Stimulated activated CD4-positive, alpha-beta T cell treated with anti-CD3 and anti-CD28 coated beads, Interleukin-4, amount 100 ng/mL, for 4 hours (primary cell): Measurements from ENCODE around the gene TRIM8.

Source experiments
- DNase-seq, 2 experiments: peaks; one replicate each; pipeline ENCODE4 v3.0.0-alpha.2; 2020

Gene TRIM8

DNA sequence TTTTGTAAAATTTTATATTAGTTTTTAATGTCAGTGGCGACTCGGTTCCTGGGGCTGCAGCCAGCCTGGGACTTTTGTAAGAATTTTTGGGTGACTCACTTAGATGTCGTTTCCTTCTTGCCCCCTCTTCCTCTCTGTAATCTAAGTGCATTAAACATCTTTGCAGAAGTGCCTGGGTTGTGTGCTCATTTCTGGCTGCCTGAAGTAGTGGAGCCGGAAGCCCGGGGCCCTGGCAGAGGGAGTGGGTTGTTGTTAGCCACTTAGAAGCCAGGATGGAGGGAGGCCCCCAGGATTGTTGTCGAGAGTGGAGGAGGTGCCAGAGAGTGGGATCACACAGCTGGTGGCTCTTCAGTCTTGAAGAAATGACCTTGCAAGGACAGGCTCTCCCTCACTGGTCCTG lies 11.0 kb upstream of the TRIM8 start:
- DNase-seq, result peak; percentile 27 to 30

GRCh38 chr10:102633848-102634247 lies 10.4 kb upstream of the TRIM8 start:
- DNase-seq, result no peak

DNA sequence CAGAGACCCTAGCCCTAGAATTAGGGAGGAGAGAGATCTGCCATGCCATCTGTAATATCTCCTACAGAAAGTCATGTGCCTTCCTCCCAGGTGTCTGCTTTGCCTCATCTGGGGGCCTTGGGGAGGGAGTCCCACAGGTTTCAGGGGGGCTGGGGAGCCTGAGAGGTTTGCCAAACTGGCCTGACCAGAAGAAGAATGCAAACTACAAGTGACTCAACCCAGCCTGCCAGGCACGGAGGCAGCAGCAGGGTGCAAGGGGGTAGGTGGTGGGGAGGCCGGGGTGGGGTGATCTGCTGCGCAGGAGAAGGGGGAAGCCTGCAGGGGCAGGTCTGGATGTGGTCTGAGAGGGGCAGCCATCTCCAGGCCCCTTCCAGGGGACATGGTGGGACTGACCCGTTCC lies 9.6 kb upstream of the TRIM8 start:
- no peak for DNase-seq

GRCh38 chr10:102635377-102635776 lies 8.9 kb upstream of the TRIM8 start:
- no peak for DNase-seq

- no peak for DNase-seq
Measured at GRCh38 chr10:102639537-102639936, 4.7 kb upstream of the TRIM8 start.

GRCh38 chr10:102641402-102641801 lies 2.9 kb upstream of the TRIM8 start:
- no peak for DNase-seq

GRCh38 chr10:102641880-102642735 lies 2.2 kb upstream of the TRIM8 start:
- peak; percentile 98 for DNase-seq

DNA sequence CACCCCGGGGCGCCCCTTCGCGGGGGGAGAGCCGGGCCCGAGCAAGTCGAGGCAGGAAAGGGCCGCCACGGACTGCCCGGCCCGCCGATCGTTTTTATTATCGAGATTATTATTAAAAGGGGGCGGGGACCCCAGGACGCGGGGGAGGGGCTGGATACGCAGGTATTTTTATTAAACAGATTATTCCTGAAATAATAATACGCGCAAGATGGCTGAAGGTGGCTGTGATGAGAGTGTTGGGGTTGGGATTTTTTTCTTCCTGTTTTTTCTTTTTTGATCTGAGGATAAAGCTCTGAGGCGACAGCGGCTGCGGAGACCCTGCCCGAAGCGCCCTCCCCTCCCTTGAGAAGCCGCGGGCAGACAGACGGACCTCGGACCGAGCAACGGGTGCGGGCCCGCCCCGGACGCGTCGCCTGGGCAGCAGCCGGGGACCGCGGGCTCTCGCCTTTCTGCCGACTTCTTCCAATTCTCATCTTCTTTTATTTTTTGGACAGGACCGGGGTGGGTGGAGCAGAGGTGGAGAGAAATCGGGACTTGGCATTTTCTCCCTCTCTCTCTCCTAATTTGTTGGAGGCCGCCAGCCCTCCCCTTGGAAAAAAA lies 1.4 kb upstream of the TRIM8 start:
- DNase-seq, result peak; percentile 45

- DNase-seq, result peak; percentile 29 to 30
Measured at GRCh38 chr10:102643336-102644065, 778 bp upstream of the TRIM8 start.

GRCh38 chr10:102644646-102645387 lies 538 bp downstream of the TRIM8 start:
- DNase-seq, result peak; percentile 72 to 75

- DNase-seq, result no peak
Measured at GRCh38 chr10:102645388-102645740, 1.1 kb downstream of the TRIM8 start.

DNA sequence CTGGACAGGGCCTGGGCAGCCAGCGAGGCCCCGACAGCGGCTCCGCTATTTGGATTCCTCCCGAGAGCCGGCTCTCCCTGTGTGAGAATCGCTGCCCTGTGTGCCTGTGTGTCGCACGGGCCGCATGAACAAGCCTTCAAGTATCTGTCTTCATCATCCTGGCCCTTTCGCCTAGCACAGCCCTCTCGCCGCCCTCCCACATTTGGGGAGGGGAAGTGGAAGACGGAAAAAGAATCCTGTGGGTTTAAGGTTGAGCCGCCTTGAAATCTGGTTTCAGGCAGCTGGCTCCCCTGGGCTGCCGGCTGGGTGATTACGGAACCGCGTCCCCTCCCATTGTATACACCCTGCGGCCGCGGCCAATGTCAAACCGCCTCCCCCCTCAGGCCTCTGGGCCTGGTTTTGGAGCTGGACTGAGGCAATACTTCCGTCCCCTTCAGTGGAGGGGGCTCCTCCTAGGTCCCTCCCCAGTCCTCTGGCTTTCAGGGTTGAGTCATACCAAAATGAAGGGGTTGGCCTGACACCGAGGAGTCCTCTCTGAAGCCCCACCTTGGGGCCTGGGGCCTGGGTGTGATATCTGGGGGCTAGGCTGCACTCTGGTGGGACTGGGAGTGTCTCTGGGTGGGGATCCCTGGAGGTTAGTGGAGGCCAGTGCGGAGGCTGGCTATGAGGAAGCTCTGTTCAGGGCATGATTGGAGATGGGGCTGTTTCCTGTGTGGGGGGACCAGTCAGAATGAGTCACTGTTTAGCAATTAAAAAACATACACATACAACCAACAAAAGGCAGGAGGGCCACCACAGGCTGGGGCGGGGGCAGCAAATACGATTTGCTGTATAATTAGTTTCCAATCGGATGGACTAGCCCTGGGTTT lies 1.7 kb downstream of the TRIM8 start:
- peak; percentile 53 to 73 for DNase-seq

DNA sequence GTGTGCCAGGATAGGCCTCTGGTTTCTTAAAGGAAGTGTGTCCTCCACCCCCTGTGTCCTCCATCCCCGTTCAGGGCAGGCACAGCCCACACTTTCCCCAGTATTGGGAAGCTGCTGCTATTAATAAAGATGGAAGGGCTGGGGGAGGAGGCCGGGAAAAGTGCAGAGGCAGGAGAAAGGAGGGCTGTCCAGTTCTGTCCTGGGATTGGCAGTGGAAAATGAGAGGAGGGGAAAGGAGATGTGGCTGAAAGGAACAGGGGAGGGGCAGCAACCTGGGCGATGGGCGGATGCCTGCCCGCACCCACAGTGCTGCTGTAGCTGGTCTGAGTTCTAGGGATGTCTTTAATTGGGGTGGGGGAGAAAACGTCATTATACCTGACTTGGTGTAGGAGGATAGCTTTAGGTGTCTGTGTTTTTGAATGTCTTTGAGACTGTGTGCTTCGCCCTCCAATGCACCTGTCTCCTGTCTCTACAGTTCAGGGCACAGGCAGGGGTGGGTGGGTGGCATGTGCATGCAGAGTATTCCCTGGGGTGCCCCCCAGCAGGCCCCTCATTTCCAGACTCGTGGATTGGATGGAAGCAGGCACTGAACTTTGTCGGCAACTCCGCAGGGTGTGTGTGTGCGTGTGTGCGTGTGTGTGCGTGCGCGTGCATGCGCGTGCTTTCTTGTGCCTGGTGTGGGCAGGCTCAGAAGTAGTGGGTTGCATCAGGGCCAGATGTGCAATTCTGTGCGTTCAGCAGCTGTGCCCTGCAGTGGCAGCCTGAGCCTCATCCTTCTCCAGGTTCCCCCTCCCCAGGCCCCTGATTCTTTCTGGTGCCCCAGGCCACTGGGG lies 2.5 kb downstream of the TRIM8 start:
- DNase-seq, result peak; percentile 26 to 41

GRCh38 chr10:102647443-102648268 lies 3.4 kb downstream of the TRIM8 start:
- no peak for DNase-seq

GRCh38 chr10:102648269-102648888 lies 4.1 kb downstream of the TRIM8 start:
- no peak for DNase-seq

DNA sequence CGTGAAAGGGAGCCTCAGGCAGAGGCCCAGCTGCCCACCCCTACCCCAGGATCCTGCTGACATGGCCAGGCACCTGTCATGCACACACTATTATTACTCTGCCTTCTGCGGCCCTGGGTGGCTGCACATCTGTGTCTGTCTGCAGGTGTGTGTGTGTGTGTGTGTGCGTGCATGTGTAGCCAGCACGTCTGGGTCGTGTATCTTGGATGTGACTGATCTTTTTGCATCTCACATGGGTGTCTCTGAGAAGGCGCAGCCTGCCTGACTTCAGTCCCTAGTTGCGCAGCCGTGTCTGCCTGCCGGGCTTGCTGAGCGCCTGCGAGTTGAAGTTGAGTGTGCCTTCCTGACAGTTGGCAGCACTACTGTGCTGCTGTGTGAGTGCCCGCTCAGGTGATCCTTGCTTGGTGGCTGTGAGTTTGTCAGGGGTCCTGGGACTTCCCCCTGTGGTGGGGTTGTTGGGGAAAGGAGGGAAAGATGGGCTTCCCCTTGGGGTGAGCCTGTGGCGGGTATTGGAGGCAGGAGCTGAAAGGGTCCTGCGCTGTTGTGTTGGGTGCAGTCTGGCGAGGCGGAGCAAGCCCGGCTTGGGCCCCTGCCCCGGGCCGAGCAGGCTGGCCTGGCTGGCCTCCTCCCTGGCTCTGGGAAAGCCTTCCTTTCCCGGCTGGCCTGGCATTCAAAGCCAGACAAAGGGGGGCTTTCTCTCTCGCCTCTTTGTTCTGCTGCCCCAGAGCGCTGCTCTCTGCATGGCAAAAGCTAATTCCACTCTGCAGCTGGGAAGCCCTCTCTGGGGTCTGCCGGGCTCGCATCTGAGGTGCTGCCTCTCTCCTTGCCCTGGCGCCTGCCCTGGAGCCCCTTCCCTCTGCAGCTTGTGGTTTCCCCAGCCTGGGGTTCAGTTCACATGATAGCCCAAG lies 4.9 kb downstream of the TRIM8 start:
- DNase-seq, result no peak

GRCh38 chr10:102649797-102650654 lies 5.7 kb downstream of the TRIM8 start:
- no peak for DNase-seq
